Vagina (tissue), 2 donors: ENCODE results near the gene ZMYND10. TPM values are rescaled to one million over a fixed set of nuclear protein-coding genes. Genes with fewer than 3 reads are reported as not detected.
"Not testable (repeated sequence)": the region's sequence is repeated elsewhere in the genome, so short reads cannot be mapped to it uniquely, and the experiment has no call there.

ENCODE experiments used
- DNase-seq, 2 donors: peaks; one replicate each; pipeline ENCODE4 v3.0.0-alpha.2; 2017; ENCODE audit errors: extremely low spot score in 2 of 2
- H3K27ac ChIP-seq: fragments of 200-600 bp; sonication (generic); one replicate; pipeline ENCODE4 v1.5.1; 2019
- H3K27me3 ChIP-seq: fragments of 200-600 bp; sonication (generic); one replicate; pipeline ENCODE4 v1.5.1; 2019
- H3K36me3 ChIP-seq, 2 donors: fragments of 200-600 bp; sonication (generic); one replicate each; pipeline ENCODE4 v1.5.1; 2017 to 2019
- H3K4me1 ChIP-seq: fragments of 200-600 bp; sonication (generic); one replicate; pipeline ENCODE4 v1.5.1; 2019
- H3K4me3 ChIP-seq, 2 donors: fragments of 200-600 bp; sonication (generic); 1 replicate in 1 of 2; 2 replicates in 1 of 2; pipeline ENCODE4 v1.5.1; 2016 to 2019
- H3K9me3 ChIP-seq: fragments of 200-600 bp; sonication (generic); one replicate; pipeline ENCODE4 v1.5.1; 2019
- CTCF ChIP-seq, 3 experiments: fragments of 450-650 bp in 2 of 3; fragments of 200-600 bp in 1 of 3; sonication (generic) in 1 of 3; IDR thresholded peaks; one replicate each; pipeline ENCODE4 v1.5.1; 2017 to 2019; ENCODE audit warnings: antibody characterized with exemption in 3 of 3, mild to moderate bottlenecking in 2 of 3, moderate library complexity in 2 of 3
- POLR2A ChIP-seq, 2 donors: fragments of 450-650 bp; IDR thresholded peaks; one replicate each; pipeline ENCODE4 v1.6.1; 2017; ENCODE audit warnings: antibody characterized with exemption in 2 of 2, mild to moderate bottlenecking in 2 of 2, moderate library complexity in 2 of 2
- POLR2AphosphoS5 ChIP-seq, 2 donors: sonication (generic); formaldehyde crosslinking; IDR thresholded peaks; one replicate each; pipeline ENCODE4 v1.9.0; 2017; ENCODE audit warnings: antibody characterized with exemption in 2 of 2, mild to moderate bottlenecking in 2 of 2, low read depth in 1 of 2; ENCODE audit not compliant: insufficient read depth in 1 of 2
- intact Hi-C: fragments of 100-400 bp; cut with DNase I; formaldehyde crosslinking; loops from one replicate; pipeline ENCODE4 v1.15.1; 2023
- total RNA-seq: library from RNA; depleted of rRNA; stranded (reverse); fragments of >200 nt; gene quantifications from one replicate; pipeline ENCODE4 v1.2.3, GENCODE V29; 2016

ZMYND10 gene
- total RNA-seq, 1 donor from 2014 or later: 0.74 TPM

- peak overlapping the region; percentile 13 to 72 for H3K4me3 ChIP-seq
- TF ChIP-seq POLR2A (IDR thresholded peaks at IDR 0.05): no peak
- TF ChIP-seq POLR2AphosphoS5 (IDR thresholded peaks at IDR 0.05; ENCODE audit: insufficient read depth in 1 of 2, low read depth in 1 of 2): no peak
- TF ChIP-seq CTCF (IDR thresholded peaks at IDR 0.05): no peak
- peak overlapping the region; percentile 74 for H3K27ac ChIP-seq
- H3K9me3 ChIP-seq: no peaks in the 10 kb centered on the region
- no peaks in the 10 kb centered on the region for H3K27me3 ChIP-seq
- DNase-seq: no peak
- H3K4me1 ChIP-seq: peaks cover 79% of the 10 kb centered on the region
- intact Hi-C loops: no loop called here
- peaks cover 0 to 12% of the 10 kb centered on the region in 2 donors for H3K36me3 ChIP-seq
Observed at GRCh38 chr3:50318163-50318562, 27.4 kb downstream of the ZMYND10 start.

- DNase-seq: no peak
- TF ChIP-seq POLR2AphosphoS5 (IDR thresholded peaks at IDR 0.05; ENCODE audit: insufficient read depth in 1 of 2, low read depth in 1 of 2) (no peak), POLR2A (IDR thresholded peaks at IDR 0.05) (no peak), CTCF (IDR thresholded peaks at IDR 0.05) (no peak)
- Histone ChIP-seq H3K36me3 (peaks cover 0 to 12% of the 10 kb centered on the region in 2 donors), H3K9me3 (no peaks in the 10 kb centered on the region), H3K27ac (peak overlapping the region; percentile 74), H3K4me3 (peak overlapping the region in 1 of 2 donors; percentile 1), H3K4me1 (peaks cover 75% of the 10 kb centered on the region), H3K27me3 (no peaks in the 10 kb centered on the region)
- intact Hi-C loops: no loop called here
Observed at GRCh38 chr3:50317300-50317699, 28.2 kb downstream of the ZMYND10 start.

- Histone ChIP-seq H3K36me3 (peaks cover 0 to 12% of the 10 kb centered on the region in 2 donors), H3K4me1 (peaks cover 69% of the 10 kb centered on the region)
Observed at GRCh38 chr3:50316657-50317242, 28.8 kb downstream of the ZMYND10 start.

GRCh38 chr3:50314816-50315215 is 30.7 kb downstream of the ZMYND10 start:
- H3K27me3 ChIP-seq: no peaks in the 10 kb centered on the region
- no peak for TF ChIP-seq CTCF (IDR thresholded peaks at IDR 0.05)
- TF ChIP-seq POLR2A (IDR thresholded peaks at IDR 0.05): no peak
- TF ChIP-seq POLR2AphosphoS5 (IDR thresholded peaks at IDR 0.05; ENCODE audit: insufficient read depth in 1 of 2, low read depth in 1 of 2): peak in 1 of 2 donors; percentile 4
- H3K9me3 ChIP-seq: no peaks in the 10 kb centered on the region
- no peak for DNase-seq
- intact Hi-C loops: no loop called here
- peaks cover 59% of the 10 kb centered on the region for H3K4me1 ChIP-seq
- H3K27ac ChIP-seq: peak overlapping the region; percentile 63
- H3K4me3 ChIP-seq: no peak overlapping the region
- peaks cover 0 to 12% of the 10 kb centered on the region in 2 donors for H3K36me3 ChIP-seq

More at GRCh38 chr3:50316657-50317242, 28.8 kb downstream of the ZMYND10 start:
- no peaks in the 10 kb centered on the region for H3K27me3 ChIP-seq
- H3K27ac ChIP-seq: peak overlapping the region; percentile 74
- intact Hi-C loops: no loop called here
- no peak overlapping the region for H3K4me3 ChIP-seq
- no peak for TF ChIP-seq POLR2A (IDR thresholded peaks at IDR 0.05)
- peak; percentile 61 to 73 for TF ChIP-seq POLR2AphosphoS5 (IDR thresholded peaks at IDR 0.05; ENCODE audit: insufficient read depth in 1 of 2, low read depth in 1 of 2)
- H3K9me3 ChIP-seq: no peaks in the 10 kb centered on the region
- no peak for DNase-seq

- Histone ChIP-seq H3K9me3 (no peaks in the 10 kb centered on the region), H3K4me1 (peaks cover 59% of the 10 kb centered on the region), H3K27me3 (no peaks in the 10 kb centered on the region), H3K36me3 (peaks cover 0 to 9% of the 10 kb centered on the region in 2 donors), H3K27ac (peak overlapping the region; percentile 63), H3K4me3 (no peak overlapping the region)
- TF ChIP-seq POLR2AphosphoS5 (IDR thresholded peaks at IDR 0.05; ENCODE audit: insufficient read depth in 1 of 2, low read depth in 1 of 2) (peak in 1 of 2 donors; percentile 12), CTCF (IDR thresholded peaks at IDR 0.05) (no peak)
- DNase-seq: no peak
- intact Hi-C loops: no loop called here
Observed at GRCh38 chr3:50314342-50314741, 31.2 kb downstream of the ZMYND10 start.

GRCh38 chr3:50312041-50312440 is 33.5 kb downstream of the ZMYND10 start:
- H3K27me3 ChIP-seq, H3K27ac ChIP-seq, H3K9me3 ChIP-seq, H3K36me3 ChIP-seq, DNase-seq, intact Hi-C loops: not testable (repeated sequence)
- H3K4me3 ChIP-seq: peak overlapping the region in 1 of 2 donors; percentile 25
- peaks cover 36% of the 10 kb centered on the region for H3K4me1 ChIP-seq
